ENCODE measurements around the gene LRRC8D.

Gene LRRC8D

DNA sequence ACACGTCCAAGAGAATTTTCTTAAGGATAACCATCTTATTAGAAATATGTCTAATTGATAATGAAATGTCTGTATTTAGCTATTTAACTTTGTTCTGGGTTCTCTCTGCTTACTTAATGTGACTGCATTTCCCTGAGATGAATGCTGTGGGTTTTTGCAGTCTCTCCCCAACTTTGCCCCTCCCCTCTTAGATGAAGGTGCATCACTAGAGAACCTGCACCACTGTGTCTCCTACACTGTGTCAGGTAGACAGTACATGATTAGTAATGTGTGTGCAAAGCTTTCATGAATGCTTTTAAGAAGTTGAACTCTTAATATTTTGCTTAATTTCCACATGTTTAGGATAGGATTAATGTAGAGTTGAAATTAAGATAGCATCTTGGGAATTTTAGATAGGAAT is 51.7 kb downstream of the LRRC8D start:
- DNase-seq = no peak

DNA sequence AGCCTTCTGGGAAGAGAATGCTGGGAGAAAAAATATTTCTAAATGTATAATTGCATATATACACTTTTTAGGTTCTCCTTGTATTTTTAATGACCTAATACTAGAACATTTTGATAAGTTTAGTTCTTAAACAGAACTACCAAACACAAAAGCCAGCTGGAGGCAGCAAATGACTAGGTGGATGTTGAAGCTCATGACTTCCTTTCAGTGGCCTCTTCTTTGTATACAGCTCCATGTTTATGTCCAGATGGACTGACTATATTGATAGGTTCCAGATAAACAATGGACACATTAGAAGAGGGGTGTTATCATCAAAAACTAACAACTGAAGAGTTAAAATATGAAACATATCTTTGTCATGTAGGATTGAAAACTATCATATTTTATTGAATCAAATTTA is 52.5 kb downstream of the LRRC8D start:
- no peak for DNase-seq

DNA sequence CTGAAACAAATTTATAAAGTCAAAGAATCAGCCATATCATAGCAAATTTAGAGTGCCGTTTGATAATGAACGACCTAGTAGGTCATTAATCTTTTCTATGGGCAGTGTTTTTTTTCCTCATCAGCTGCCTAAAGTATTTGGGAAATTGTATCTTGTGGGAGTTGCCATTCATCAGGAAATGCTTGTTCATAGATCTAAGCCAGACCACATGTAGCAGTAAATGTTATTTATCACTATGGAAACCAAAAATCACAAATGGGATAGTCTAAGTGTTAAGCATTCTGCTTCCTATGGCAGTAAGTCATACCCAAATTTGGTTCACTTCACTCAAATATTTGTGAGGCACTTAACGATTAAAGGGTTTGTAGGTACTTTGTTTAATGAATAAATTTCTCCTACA is 52.9 kb downstream of the LRRC8D start:
- DNase-seq = no peak

DNA sequence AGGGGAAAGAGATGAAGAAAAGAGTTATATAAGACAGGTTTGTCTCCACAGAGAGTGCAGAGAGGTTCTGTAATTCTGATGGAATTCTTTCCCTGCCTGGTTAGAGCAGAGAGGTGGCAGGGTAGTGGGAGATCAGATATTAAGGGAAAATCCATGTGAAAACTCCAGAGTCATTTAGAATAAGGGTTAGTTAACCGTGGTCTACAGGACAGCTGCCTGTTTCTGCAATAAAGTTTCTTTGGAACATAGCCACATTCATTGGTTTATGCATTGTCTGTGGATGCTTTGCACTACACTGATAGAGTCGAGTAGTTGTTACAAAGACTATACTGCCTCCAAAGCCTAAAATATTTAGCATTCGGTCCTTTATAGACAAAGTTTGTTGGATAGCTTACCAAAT is 55.6 kb downstream of the LRRC8D start:
- DNase-seq = no peak

DNA sequence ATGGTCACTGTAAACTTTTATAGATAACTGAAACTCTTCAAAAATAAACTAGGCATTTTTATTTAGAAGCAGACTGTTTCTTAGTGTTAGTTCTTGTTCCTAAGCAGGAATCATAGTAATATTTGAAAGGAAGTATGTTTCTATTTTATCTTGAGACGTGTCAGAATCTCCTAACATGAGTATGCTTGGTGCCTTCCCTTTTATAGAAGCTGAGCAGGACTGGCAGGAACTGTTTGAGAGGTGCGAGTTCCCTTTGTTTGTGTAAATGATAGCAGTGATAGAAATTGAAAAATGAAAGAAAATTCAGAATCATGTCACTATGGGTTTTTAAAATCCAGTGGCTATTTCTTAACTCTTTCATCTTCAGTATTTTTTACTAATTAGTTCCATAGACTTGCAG is 56.9 kb downstream of the LRRC8D start:
- no peak for DNase-seq

DNA sequence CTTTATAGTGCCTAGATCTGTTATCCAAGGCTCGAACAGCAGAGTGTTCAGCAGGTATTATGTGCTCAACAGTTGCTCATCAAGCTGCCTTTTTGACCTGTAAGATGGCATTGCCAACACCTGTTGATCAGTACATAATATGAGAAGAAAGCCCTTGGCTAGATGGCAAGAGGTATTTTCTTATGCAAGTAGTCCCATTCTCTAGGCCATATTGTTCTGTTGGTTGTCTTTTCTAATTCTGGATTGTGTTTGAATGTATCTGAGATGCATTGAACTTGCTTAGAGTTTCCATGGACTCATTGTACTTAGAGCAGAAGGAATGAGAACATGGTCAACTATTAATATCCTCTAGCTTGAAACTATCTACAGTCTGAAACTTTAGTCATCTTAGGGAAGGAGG is 57.4 kb downstream of the LRRC8D start:
- no peak for DNase-seq

DNA sequence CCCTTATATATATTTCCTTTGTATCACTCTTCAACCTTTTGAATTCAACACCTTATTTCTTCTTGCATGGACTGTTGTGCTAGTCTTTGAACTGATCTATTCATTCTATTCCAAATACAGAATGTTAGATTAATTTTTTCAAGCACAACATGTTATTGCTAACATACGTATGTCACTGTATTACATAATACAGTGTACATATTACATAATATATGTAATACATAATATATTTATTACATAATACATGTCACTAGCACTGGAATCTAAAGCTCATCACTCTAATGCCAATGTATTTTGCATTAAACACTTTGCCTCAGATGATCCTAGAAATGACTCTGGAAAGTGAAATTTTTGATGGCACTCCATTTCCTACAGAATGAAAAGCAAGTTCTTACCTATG is 59.8 kb downstream of the LRRC8D start:
- no peak for DNase-seq

DNA sequence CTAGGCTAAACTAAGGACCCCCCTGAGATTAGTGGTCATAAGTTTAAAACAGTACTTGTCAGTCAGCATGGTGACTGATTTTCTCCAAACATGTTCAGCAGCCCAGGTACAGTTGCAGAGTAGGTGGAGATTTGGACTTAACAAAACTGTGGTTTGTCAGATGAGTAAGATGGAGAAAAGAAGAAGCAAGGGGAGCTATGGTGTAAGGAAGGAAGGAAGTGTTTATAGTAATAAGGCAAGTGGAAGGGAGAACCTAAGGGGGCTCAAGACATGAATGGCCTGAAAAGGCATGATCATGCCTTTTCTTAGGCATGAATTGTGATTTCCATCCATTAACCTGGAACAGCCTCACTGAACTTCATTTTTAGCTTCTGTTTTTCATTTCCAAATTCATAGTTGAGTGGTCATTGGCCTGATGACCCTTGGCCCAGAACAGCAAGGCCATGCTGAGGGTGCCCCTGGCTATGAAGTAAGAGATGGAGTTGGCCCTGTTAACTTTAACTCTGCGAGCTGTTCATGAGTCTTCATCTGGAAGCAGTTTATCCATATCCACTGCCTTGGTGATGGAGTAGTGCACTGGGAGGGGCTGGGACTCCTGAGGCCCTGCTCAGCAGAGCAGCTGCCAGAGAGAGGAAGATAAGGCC is 60.7 kb downstream of the LRRC8D start:
- DNase-seq = no peak

DNA sequence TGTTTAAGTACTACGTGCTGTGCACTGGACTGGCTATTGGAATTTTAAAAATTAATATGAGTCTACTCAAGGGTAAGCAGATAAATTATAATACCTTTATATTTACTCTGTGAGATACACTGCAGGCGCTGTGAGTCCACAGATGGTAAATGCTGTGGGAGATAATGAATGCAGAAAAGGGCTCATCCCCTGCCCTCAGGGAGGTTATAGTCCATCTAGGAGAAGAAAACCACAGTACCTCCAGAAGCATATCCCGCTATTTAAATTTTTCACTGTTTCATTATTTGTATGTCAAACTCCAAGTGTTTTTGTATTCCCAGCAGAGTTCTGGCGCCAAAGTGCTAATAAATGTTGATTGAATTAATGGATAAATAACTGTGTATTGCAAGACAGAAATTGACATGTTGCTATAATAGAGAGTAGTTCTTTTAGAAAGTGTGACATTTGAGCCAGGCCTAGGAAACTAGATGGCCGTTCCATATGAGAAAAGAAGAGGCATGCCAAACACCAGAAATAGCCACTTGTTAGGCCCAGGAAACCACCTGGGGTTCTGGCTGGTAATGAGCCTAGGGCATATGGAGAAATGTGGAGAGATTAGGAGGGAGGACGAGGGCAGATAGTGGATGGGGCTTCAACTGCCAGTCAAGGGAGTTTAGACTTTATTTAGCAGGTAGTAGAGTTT is 61.7 kb downstream of the LRRC8D start:
- no peak for DNase-seq

DNA sequence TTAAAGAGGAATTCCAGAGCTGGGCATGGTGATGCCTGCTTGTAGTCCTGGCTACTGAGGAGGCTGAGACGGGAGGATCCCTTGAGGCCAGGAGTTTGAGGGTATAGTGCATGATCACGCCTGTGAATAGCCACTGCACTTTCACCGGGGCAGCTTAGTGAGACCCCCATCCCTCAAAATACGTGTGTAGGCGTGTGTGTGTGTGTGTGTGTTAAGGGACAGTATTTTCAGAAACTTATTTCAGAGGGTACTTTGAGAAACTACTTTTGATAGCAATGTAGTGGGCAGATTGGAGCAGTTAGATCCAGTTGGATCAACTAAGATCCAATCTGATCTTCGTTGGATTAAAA is 62.2 kb downstream of the LRRC8D start:
- no peak for DNase-seq

DNA sequence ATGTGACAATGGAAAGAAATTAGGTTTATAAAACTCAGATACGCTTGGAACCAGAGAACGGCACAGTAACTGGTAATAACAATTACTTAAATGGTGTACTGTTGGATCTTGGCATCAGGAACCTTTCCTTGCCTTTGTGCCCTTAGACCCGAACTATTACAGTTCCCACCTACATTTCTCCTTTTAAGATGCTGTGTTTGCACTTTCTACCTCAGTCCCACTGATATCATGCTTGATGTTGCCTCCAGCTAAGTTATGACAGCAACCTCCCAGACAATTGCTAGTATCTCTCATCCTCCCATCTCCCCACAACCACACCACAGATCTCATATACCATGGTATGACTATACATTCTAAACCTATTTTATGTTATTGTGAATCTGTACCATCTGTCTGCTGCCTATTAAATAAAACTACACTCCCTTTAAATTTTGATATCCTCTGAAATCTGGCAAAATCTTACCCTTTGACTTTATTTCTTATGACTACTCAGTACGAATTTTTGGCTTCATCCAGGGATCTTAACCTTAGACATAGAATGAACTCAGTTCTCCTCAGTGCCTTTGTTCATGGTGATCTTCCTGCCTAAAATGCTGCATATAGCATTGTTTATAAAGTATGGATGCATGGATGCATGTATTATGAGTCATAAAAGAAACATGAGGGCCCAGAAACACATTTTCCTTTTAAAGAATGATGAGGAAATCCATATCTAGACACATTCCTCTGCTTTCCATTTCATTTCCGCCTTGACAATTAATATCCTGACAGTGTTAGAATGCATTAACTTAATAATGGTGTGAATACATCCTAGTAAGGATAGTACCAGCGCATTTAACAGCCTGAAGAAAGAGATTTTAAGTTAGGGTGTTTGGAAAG is 64.1 kb downstream of the LRRC8D start:
- DNase-seq = no peak

DNA sequence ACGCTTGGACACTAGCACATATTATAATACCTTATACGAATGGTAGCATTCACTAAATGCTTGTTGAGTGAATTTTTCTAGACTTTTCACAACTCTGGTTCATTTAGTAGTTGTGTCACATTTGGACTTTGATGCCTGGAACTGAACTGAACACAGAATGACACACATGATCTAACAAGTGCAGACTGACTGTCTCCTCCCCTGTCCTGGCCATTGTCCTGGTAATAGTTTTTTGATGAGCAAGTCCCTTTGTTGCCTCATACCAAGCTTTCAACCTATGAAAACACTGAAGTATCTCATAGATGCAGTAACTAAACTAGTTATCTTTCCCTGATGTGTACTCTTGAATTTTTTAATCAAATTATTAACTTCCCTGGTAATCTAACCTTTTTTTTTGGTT is 66.4 kb downstream of the LRRC8D start:
- DNase-seq = no peak

DNA sequence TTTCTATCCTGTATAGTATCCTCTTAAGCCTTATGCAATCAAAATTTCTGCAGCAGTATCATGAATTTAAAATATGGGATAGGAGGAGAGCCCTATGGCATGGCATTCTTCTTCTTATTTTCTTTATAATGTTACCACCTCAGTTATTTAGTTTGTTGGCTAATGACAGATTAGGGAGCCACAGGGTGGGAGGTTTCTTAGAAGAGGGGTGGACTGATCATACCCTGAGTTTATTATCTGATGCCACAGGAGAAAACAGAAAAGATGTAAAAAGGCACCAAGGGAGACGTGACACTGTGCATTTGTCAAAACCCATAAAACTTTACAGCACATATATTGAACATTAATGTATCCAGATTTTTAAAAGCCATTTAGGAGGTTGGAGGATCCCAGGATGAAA is 66.9 kb downstream of the LRRC8D start:
- DNase-seq = no peak

DNA sequence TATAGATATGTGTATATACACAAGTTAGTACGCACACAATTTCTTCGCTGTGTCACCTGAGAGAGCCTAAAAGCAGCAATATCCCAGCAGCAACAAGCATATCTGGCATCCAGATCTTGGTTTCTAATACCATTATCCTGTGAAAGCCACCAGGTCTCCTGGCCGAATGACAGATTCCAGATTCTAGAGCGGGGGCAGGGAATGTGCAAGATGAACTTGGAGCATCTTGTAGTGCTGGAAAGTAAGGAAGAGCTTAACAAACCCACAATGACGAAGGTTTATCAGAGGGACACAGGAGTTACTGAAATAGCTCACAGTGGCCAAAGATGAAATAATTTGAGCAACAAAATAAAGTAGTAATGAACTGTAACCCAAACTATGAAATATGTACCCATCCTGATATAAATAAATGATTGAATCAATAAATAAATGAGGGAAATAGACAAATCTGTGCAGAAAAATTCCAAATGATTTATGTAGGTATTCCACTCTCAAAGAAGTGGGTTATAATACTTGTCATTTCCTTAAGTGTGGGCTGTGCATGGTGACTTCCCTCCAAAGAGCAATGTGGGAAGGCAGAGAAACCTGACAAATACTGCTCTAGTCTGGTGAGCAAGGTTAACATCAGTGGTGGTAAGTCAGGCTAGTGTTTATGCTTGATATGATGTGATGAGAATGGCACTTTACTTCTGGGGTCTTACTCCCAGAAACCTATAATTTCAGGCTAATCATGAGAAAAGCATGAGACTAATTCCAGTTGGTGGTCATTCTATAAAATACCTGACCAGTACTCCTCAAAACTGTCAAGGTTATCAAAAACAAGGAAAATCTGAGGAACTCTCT is 67.9 kb downstream of the LRRC8D start:
- DNase-seq = no peak

DNA sequence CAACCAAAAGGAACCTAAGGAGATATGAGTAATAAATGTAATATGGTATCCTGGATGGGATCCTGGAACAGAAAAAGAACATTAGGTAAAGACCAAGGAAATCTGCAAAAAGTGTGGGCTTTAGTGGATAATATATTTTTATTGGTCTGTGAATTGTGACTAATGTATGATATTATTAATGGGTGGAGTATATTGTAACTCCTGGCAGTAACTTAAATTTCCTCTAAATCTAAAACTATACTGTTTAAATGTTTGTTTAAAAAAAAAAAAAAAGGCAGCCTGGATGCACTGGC is 68.4 kb downstream of the LRRC8D start:
- no peak for DNase-seq

DNA sequence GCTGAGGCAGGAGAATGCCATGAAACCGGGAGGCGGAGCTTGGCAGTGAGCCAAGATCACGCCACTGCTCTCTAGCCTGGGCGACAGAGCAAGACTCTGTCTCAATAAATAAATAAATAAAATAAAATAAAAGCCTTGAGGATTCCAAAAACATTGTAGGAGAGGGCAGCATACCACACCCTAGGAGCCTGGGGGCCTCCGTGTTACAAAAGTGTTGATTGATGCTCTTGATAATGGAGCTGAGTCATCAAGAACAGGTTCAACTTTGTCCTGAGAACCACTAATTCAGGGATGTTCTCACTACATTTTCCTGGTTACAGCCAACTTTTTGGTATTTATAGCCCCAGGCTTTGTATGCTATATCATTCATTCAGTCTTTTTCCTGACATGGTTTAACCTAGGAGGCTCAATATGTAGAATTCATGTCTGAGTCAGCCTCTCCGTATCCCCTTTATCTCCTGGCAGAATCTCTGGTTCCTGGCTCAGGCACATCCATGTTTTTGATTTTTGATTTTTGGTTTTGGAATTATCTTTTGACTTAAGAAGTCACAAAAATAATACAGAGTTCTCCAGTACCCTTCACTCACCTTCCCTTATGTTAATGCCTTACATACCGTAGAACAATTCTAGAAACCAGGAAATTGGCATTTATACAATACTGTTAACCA is 69.4 kb downstream of the LRRC8D start:
- no peak for DNase-seq

DNA sequence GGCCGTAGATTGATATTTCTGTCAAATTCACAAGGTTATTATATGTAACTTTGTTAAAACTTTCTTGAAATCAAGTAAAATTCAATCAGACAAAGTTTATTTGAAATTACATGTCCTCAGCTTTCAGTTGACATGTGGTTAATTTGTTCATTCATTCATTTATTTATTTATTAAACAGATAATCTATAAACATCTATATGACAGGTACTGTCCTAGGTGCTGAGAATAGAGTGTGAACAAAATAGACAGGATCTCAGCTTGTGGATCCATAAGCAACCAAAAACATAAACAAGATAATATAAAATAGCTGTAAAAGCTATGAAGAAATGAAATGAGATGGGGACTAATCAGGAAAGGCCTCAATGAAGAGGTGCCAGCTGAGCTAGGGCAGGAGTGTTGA is 72.0 kb downstream of the LRRC8D start:
- no peak for DNase-seq

DNA sequence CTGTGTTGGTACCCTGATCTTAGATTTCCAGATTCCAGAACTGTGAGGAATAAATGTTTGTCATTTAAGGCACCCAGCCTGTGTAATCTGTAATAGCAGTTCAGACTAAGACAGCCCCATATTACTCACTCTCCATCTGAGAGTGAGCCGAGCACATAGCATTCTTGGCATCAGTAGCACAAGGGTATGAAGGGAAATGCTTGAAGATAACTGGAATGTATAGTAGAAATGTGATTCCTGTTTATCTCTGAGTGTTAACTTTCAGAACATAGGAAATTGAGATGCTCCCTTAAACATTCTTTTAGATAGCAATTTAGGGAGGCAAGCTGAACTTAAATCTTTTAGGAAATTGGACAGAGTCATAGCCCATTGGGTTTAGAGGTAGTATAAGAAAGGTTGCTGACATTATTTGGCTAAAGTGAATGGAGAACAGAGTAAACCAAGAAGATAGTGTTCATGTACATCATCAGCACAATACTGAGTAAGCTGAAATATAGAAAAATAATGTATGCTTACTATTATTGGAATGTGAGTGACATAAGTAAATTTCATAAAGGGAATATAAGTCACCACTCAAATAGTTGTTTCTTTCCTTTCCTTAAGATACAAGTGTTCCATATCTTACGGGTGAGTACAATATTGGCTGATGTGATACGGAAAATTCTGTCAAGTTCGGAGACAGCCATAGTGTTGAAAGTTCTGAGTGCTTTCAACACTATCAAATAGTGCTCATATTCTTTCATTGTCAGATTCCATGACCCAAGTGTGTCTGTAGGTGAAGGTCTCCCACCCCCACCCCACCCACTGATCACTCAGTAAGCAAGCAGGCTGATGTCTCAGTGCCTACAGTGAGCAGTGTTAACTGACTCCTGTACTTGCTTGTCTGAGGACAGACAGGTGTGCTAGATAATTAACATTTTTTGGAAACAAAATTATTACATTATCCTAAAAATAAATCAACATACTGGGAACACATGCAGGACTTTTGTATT is 73.7 kb downstream of the LRRC8D start:
- DNase-seq = no peak

DNA sequence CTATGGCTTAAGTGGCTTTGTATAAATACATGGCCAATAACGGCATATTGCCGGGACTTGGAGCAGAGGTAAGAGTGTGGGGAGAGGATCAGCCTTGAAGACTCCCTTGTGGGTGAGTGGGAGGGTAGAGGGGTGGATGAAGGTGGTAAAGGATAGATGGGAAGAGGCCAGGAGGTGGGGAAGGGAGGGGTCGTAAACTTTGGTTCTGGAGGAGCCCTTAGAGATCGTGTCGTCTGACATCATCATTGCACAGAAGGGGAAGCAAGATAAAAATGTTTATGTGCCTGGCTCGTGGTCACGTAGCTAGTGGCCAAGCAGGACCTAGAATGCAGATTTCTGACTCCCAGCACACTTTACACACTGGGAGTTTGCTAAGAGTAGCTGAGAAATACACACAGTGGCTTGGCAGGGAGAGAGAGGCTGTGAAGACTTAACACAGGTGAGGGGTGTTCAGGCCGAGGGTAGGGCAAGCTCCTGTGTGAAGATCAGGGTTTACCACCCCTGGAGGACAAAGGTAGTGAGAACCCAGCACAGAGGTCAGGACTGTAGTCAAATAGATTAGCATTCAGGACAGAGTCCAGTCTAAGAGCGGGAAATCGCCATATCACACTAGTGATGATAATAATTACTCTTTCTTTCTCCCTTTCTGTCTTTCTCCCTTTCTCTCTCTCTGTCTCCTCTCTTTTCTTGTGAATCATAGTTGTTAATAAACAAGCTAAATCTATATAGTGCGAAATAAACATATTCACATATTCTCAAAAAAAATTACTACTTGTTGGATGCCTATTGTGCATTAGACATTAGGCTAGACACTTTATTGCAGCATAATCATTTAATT is 75.5 kb downstream of the LRRC8D start:
- DNase-seq = no peak

DNA sequence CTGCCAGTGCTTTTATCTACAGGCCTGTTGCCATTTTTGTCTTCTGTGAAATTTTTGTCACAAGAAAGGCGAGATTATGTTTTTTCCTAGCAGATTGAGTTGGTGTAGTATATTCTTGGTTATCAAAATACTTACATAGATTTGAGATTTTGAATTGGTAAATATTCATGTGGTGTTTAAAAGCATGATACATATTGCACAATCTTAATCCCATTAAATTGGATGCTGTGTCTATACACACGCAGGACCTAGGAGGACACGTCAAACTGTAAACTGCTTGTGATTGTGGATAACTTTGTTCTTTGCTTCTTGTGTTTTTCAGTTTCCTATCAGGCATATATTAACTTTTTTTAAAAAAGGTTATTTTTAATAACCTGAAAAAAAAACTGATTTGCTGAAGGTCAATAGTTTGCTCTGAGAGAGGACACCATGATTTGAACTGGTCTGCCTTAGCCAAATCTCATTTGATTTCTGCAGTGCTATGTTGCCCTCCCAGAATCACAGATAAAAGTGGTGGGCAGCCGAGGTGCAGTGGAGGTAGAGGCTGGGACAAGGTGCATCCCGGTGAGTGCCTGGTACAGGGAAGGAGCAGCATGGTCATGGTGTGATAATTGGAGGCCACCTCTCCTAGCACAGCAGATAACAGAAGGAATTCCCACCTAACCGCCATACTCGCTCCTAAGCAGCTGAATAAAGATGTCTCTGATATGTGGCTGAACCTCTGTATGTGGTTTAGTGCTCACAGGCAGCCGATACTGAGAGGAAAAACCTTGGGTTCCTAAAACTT is 76.7 kb downstream of the LRRC8D start:
- no peak for DNase-seq
